Measurements from ENCODE around the gene CNOT3.
"Not testable (repeated sequence)": the region's sequence is repeated elsewhere in the genome, so short reads cannot be mapped to it uniquely, and the experiment has no call there.

CNOT3 gene

GRCh38 chr19:54137699-54138488, at the start of gene CNOT3:
TSS of gene CNOT3 (plus strand) at chr19:54137762. CDS start at chr19:54142979, 5,217 bp downstream.
- DNase-seq (ENCODE audit: low read depth in 2 of 2) = no peak

GRCh38 chr19:54094426-54095000, 43.0 kb upstream of the CNOT3 start:
- no peak for DNase-seq (ENCODE audit: low read depth in 2 of 2)

GRCh38 chr19:54095136-54095858, 42.3 kb upstream of the CNOT3 start:
- no peak for DNase-seq (ENCODE audit: low read depth in 2 of 2)

- DNase-seq (ENCODE audit: low read depth in 2 of 2) = peak in 1 of 2 donors; percentile 38
Measured at GRCh38 chr19:54095859-54096616, 41.5 kb upstream of the CNOT3 start.

GRCh38 chr19:54096617-54097106, 40.9 kb upstream of the CNOT3 start:
- DNase-seq (ENCODE audit: low read depth in 2 of 2) = no peak

GRCh38 chr19:54099190-54099902, 38.2 kb upstream of the CNOT3 start:
- DNase-seq (ENCODE audit: low read depth in 2 of 2) = no peak

- not testable (repeated sequence) for DNase-seq (ENCODE audit: low read depth in 2 of 2)
Measured at GRCh38 chr19:54099903-54100255, 37.7 kb upstream of the CNOT3 start.

- DNase-seq (ENCODE audit: low read depth in 2 of 2) = no peak
Measured at GRCh38 chr19:54100561-54100960, 37.0 kb upstream of the CNOT3 start, which contains the start of gene OSCAR. TSS of gene OSCAR (minus strand) at chr19:54100803. CDS start at chr19:54100792, 11 bp downstream.

GRCh38 chr19:54102421-54103169, 35.0 kb upstream of the CNOT3 start, which contains the start of gene NDUFA3:
TSS of gene NDUFA3 (plus strand) at chr19:54102855. CDS start at chr19:54102879, 24 bp downstream.
- DNase-seq (ENCODE audit: low read depth in 2 of 2) = peak; percentile 96

- no peak for DNase-seq (ENCODE audit: low read depth in 2 of 2)
Measured at GRCh38 chr19:54104998-54105715, 32.4 kb upstream of the CNOT3 start.

GRCh38 chr19:54105796-54106195, 31.8 kb upstream of the CNOT3 start:
- DNase-seq (ENCODE audit: low read depth in 2 of 2) = no peak

- DNase-seq (ENCODE audit: low read depth in 2 of 2) = no peak
Measured at GRCh38 chr19:54106716-54107115, 30.8 kb upstream of the CNOT3 start.

- no peak for DNase-seq (ENCODE audit: low read depth in 2 of 2)
Measured at GRCh38 chr19:54107876-54108490, 29.6 kb upstream of the CNOT3 start.

GRCh38 chr19:54108496-54108895, 29.1 kb upstream of the CNOT3 start:
- DNase-seq (ENCODE audit: low read depth in 2 of 2) = no peak

GRCh38 chr19:54109651-54110050, 27.9 kb upstream of the CNOT3 start:
- no peak for DNase-seq (ENCODE audit: low read depth in 2 of 2)

GRCh38 chr19:54114340-54115108, 23.0 kb upstream of the CNOT3 start:
- DNase-seq (ENCODE audit: low read depth in 2 of 2) = no peak

- peak; percentile 87 to 97 for DNase-seq (ENCODE audit: low read depth in 2 of 2)
Measured at GRCh38 chr19:54115109-54116063, 22.2 kb upstream of the CNOT3 start, which contains the start of the genes PRPF31 and TFPT. TSS of gene PRPF31 (plus strand) at chr19:54115754. CDS start at chr19:54118279, 2,525 bp downstream. TSS of gene TFPT (minus strand) at chr19:54115657. CDS start at chr19:54115269, 388 bp downstream.

Data from stimulated activated CD8-positive, alpha-beta memory T cell treated with anti-CD3 and anti-CD28 coated beads, Interleukin-15, amount 100 ng/mL, for 4 hours (primary cell).